GM12878 (cell line): ENCODE data around the gene MYH6.

ENCODE experiments used
- JUND ChIP-seq: IDR thresholded peaks from 2 replicates; pipeline ENCODE4 v1.6.1; 2012; ENCODE audit warnings: low read depth, mild to moderate bottlenecking, low read length, improper control_type of control experiment, moderate library complexity
- MXI1 ChIP-seq: fragments of 150-350 bp; IDR thresholded peaks from 2 replicates; pipeline ENCODE4 v1.6.1; 2011; ENCODE audit warnings: low read depth, mild to moderate bottlenecking, inconsistent platforms, low read length, improper control_type of control experiment
- NFXL1 ChIP-seq: fragments of 450-650 bp; IDR thresholded peaks from 2 replicates; pipeline ENCODE4 v1.6.1; 2017; ENCODE audit warnings: antibody characterized with exemption, mild to moderate bottlenecking, borderline replicate concordance
- SPI1 ChIP-seq: IDR thresholded peaks from 2 replicates; pipeline ENCODE4 v1.6.1; 2011; ENCODE audit warnings: low read depth, mild to moderate bottlenecking, low read length, moderate library complexity, borderline replicate concordance; ENCODE audit not compliant: insufficient read depth
- SRF ChIP-seq, 2 experiments: IDR thresholded peaks; 2 replicates each; pipeline ENCODE4 v1.6.1; 2011; ENCODE audit warnings: low read depth in 2 of 2, low read length in 2 of 2, mild to moderate bottlenecking in 1 of 2, moderate library complexity in 1 of 2
- YBX1 ChIP-seq: fragments of 450-650 bp; IDR thresholded peaks from 2 replicates; pipeline ENCODE4 v1.6.1; 2016; ENCODE audit warnings: antibody characterized with exemption
- YY1 ChIP-seq: IDR thresholded peaks from 2 replicates; pipeline ENCODE4 v1.6.1; 2011; ENCODE audit warnings: low read depth, mild to moderate bottlenecking, low read length
- TF ChIP-seq, protein P1 (sequence below): IDR thresholded peaks from 2 replicates; pipeline ENCODE4 v1.6.1; 2012; ENCODE audit warnings: low read length, inconsistent platforms
- TF ChIP-seq, protein P2 (sequence below), 3 experiments: IDR thresholded peaks in 2 of 3; conservative IDR thresholded peaks in 1 of 3; 2 replicates each; pipeline ENCODE4 v1.5.1; 2011; ENCODE audit warnings: low read depth in 3 of 3, low read length in 3 of 3, mild to moderate bottlenecking in 3 of 3, control low read depth in 2 of 3, moderate library complexity in 2 of 3, inconsistent platforms in 1 of 3, mixed read lengths in 1 of 3; ENCODE audit not compliant: control insufficient read depth in 2 of 3, insufficient read depth in 1 of 3; ENCODE audit errors: extremely low read depth in 1 of 3
- TF ChIP-seq, protein P3 (sequence below): IDR thresholded peaks from 2 replicates; pipeline ENCODE4 v1.6.1; 2011; ENCODE audit warnings: borderline replicate concordance, low read depth, mild to moderate bottlenecking, moderate library complexity, mixed read lengths, low read length; ENCODE audit not compliant: insufficient read depth; ENCODE audit errors: extremely low read length
- TF ChIP-seq, protein P4 (sequence below): IDR thresholded peaks from 2 replicates; pipeline ENCODE4 v1.6.1; 2012; ENCODE audit warnings: low read depth, low read length, improper control_type of control experiment

DNA sequence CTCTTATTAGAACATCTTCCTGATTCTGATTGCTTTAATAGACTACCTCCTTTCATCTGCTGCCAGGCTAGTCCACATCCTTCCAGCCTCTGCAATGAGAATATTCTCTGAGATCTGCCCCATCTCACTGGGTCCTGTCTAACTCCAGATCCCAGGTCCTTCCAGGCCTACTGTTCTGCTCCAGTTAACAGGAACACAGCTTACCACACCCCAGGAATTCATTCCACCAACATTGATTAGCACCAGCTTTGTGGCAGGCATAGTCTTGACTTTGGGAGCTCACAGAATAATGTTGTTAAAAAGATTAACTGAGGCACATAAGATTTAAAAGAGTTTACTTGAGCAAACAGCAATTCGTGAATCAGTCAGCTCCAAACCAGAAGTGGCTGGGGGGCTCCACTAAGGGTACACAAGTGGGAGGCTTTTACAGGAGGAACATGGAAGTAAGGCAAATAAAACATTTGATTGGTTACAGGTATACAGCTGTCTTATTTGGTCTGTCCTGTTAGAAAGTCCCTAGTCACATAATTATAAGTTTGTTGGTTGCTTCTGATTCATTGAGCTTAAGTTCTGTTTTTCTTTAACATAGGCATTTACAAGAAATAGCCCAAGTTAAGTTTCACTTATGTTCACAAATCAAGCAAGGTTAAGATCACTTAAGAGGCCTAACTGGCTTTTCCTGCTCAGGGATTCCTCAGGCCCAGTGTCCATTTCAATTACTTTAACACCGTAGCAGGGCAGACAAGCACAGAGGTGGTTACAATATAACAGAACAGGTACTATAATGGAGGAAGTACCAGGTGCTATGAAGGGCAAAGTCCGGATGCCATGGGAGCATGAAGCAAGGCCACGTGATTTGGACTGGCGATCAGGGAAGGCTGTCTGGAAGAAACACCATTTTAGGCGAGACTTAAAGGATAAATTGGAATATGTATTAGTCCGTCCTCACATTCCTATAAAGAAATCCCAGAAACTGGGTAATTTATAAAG is 39.6 kb upstream of the MYH6 start:
- TF ChIP-seq, protein P1, sequence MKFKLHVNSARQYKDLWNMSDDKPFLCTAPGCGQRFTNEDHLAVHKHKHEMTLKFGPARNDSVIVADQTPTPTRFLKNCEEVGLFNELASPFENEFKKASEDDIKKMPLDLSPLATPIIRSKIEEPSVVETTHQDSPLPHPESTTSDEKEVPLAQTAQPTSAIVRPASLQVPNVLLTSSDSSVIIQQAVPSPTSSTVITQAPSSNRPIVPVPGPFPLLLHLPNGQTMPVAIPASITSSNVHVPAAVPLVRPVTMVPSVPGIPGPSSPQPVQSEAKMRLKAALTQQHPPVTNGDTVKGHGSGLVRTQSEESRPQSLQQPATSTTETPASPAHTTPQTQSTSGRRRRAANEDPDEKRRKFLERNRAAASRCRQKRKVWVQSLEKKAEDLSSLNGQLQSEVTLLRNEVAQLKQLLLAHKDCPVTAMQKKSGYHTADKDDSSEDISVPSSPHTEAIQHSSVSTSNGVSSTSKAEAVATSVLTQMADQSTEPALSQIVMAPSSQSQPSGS, result no peak
- no peak for TF ChIP-seq YY1
- TF ChIP-seq, protein P2, sequence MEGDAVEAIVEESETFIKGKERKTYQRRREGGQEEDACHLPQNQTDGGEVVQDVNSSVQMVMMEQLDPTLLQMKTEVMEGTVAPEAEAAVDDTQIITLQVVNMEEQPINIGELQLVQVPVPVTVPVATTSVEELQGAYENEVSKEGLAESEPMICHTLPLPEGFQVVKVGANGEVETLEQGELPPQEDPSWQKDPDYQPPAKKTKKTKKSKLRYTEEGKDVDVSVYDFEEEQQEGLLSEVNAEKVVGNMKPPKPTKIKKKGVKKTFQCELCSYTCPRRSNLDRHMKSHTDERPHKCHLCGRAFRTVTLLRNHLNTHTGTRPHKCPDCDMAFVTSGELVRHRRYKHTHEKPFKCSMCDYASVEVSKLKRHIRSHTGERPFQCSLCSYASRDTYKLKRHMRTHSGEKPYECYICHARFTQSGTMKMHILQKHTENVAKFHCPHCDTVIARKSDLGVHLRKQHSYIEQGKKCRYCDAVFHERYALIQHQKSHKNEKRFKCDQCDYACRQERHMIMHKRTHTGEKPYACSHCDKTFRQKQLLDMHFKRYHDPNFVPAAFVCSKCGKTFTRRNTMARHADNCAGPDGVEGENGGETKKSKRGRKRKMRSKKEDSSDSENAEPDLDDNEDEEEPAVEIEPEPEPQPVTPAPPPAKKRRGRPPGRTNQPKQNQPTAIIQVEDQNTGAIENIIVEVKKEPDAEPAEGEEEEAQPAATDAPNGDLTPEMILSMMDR (IDR thresholded peaks at IDR 0.05 in 2 of 3, conservative IDR thresholded peaks at IDR 0.05 in 1 of 3; ENCODE audit: control insufficient read depth in 2 of 3, extremely low read depth in 1 of 3, insufficient read depth in 1 of 3, low read depth in 3 of 3, low read length in 3 of 3), result no peak
- TF ChIP-seq SRF (IDR thresholded peaks at IDR 0.05; ENCODE audit: low read depth in 2 of 2, low read length in 2 of 2), result no peak
- TF ChIP-seq, protein P3, sequence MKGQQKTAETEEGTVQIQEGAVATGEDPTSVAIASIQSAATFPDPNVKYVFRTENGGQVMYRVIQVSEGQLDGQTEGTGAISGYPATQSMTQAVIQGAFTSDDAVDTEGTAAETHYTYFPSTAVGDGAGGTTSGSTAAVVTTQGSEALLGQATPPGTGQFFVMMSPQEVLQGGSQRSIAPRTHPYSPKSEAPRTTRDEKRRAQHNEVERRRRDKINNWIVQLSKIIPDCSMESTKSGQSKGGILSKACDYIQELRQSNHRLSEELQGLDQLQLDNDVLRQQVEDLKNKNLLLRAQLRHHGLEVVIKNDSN, result no peak
- no peak for TF ChIP-seq MXI1
- TF ChIP-seq YBX1, result no peak
- no peak for TF ChIP-seq NFXL1
- TF ChIP-seq, protein P4, sequence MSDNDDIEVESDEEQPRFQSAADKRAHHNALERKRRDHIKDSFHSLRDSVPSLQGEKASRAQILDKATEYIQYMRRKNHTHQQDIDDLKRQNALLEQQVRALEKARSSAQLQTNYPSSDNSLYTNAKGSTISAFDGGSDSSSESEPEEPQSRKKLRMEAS, result no peak
- TF ChIP-seq SPI1, result no peak
- no peak for TF ChIP-seq JUND
